ENCODE data around the gene PRPF18.

DNA sequence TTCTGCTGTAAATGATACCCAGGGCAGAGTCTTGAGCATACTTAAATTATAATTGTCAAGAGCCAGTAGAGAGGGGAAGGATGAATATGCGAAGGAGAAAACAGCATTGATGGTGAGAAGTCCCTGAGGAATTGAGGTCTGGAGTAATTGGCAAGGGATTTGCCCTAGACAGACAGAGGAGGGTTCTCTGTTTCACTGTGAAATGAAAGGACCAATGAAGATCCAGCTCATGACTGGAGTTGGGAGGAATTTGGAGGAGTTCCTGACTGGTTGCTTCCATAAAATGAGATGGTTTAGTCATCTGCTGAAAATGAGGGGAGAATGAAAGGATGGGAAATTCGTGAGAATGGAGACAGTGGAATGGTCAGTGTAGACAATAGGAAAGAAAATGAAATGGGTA is 6.8 kb downstream of the PRPF18 start:
- TF ChIP-seq, protein P1, sequence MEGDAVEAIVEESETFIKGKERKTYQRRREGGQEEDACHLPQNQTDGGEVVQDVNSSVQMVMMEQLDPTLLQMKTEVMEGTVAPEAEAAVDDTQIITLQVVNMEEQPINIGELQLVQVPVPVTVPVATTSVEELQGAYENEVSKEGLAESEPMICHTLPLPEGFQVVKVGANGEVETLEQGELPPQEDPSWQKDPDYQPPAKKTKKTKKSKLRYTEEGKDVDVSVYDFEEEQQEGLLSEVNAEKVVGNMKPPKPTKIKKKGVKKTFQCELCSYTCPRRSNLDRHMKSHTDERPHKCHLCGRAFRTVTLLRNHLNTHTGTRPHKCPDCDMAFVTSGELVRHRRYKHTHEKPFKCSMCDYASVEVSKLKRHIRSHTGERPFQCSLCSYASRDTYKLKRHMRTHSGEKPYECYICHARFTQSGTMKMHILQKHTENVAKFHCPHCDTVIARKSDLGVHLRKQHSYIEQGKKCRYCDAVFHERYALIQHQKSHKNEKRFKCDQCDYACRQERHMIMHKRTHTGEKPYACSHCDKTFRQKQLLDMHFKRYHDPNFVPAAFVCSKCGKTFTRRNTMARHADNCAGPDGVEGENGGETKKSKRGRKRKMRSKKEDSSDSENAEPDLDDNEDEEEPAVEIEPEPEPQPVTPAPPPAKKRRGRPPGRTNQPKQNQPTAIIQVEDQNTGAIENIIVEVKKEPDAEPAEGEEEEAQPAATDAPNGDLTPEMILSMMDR (IDR thresholded peaks at IDR 0.05), result no peak
- TF ChIP-seq POLR2A (IDR thresholded peaks at IDR 0.05) (no peak), POLR2AphosphoS5 (IDR thresholded peaks at IDR 0.05) (no peak), EP300 (IDR thresholded peaks at IDR 0.05) (no peak)
